ENCODE results near the gene FIS1.

Gene FIS1

GRCh38 chr7:101240226-101241014 is 4.5 kb downstream of the FIS1 start:
- H3K27ac ChIP-seq (ENCODE audit: low read depth, low read length), result no peak overlapping the region
- H2BK12ac ChIP-seq (ENCODE audit: low read length), result no peak overlapping the region
- no peak overlapping the region for H2BK5ac ChIP-seq (ENCODE audit: low read depth, low read length, poor library complexity)
- no peak overlapping the region for H3K4ac ChIP-seq (ENCODE audit: low read depth, low read length)
- no peak overlapping the region for H3K14ac ChIP-seq (ENCODE audit: low read length)
- H4K8ac ChIP-seq (ENCODE audit: low read depth, low read length), result no peak overlapping the region
- H3K4me1 ChIP-seq (ENCODE audit: control insufficient read depth in 1 of 2, insufficient read depth in 2 of 2, low read length in 2 of 2), result peaks cover 10 to 25% of the 10 kb centered on the region in 2 experiments
- no peak overlapping the region for H3K9ac ChIP-seq (ENCODE audit: low read length)
- WGBS (ENCODE audit: extremely low coverage, insufficient coverage, insufficient read length), result no CpG with 5 or more reads among the region's 32 CpGs
- no peak overlapping the region for H3K4me3 ChIP-seq (ENCODE audit: low read depth, low read length)
- H3K79me1 ChIP-seq (ENCODE audit: low read length), result peaks cover 10% of the 10 kb centered on the region
- no peak overlapping the region for H3K4me2 ChIP-seq (ENCODE audit: low read length)
- H3K18ac ChIP-seq (ENCODE audit: low read length), result peak overlapping the region; percentile 34
- no peaks in the 10 kb centered on the region for H3K27me3 ChIP-seq (ENCODE audit: insufficient read depth, low read length)
- no peaks in the 10 kb centered on the region for H3K9me3 ChIP-seq (ENCODE audit: insufficient read depth, low read depth, low read length)
- DNase-seq, result no peak
- H4K12ac ChIP-seq (ENCODE audit: low read depth, low read length), result no peak overlapping the region
- peaks cover 4% of the 10 kb centered on the region for H3K79me2 ChIP-seq (ENCODE audit: control insufficient read depth, insufficient read depth, low read length, poor library complexity)
- peak overlapping the region; percentile 17 for H2BK120ac ChIP-seq (ENCODE audit: insufficient read depth, low read length, poor library complexity)
- no peak overlapping the region for H2AFZ ChIP-seq (ENCODE audit: insufficient read depth, low read length, poor library complexity)
- H3K36me3 ChIP-seq (ENCODE audit: control insufficient read depth in 1 of 2, insufficient read depth in 2 of 2, low read length in 2 of 2), result peaks cover 34 to 40% of the 10 kb centered on the region in 2 experiments
- no peak overlapping the region for H4K91ac ChIP-seq (ENCODE audit: low read depth, low read length)
- H3K23ac ChIP-seq (ENCODE audit: low read length), result no peak overlapping the region
- H2AK5ac ChIP-seq (ENCODE audit: low read length), result no peak overlapping the region

DNA sequence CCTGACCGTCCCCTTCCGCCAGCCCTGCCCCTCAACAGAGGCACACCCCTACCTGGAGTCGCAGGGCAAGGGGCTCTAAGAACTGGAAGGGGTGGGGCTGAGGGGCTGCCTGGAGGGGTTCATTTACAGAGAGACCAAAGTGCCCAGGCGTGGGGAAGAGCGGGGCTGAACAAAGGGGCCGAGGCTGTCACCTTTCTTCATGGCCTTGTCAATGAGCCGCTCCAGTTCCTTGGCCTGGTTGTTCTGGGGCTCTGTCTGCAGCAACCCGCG is 5.0 kb downstream of the FIS1 start:
- no CpG with 5 or more reads among the region's 9 CpGs for WGBS (ENCODE audit: extremely low coverage, insufficient coverage, insufficient read length)
- Histone ChIP-seq H2AFZ (ENCODE audit: insufficient read depth, low read length, poor library complexity) (no peak overlapping the region), H3K9me3 (ENCODE audit: insufficient read depth, low read depth, low read length) (no peaks in the 10 kb centered on the region), H3K4me1 (ENCODE audit: control insufficient read depth in 1 of 2, insufficient read depth in 2 of 2, low read length in 2 of 2) (peaks cover 10 to 25% of the 10 kb centered on the region in 2 experiments), H4K91ac (ENCODE audit: low read depth, low read length) (peak overlapping the region; percentile 87), H2AK5ac (ENCODE audit: low read length) (peak overlapping the region; percentile 1), H3K79me2 (ENCODE audit: control insufficient read depth, insufficient read depth, low read length, poor library complexity) (peaks cover 4% of the 10 kb centered on the region), H2BK12ac (ENCODE audit: low read length) (no peak overlapping the region), H2BK5ac (ENCODE audit: low read depth, low read length, poor library complexity) (no peak overlapping the region), H3K4ac (ENCODE audit: low read depth, low read length) (no peak overlapping the region), H4K12ac (ENCODE audit: low read depth, low read length) (peak overlapping the region; percentile 1), H3K79me1 (ENCODE audit: low read length) (peaks cover 10% of the 10 kb centered on the region), H3K23ac (ENCODE audit: low read length) (no peak overlapping the region), H4K8ac (ENCODE audit: low read depth, low read length) (no peak overlapping the region), H3K9ac (ENCODE audit: low read length) (no peak overlapping the region), H2BK120ac (ENCODE audit: insufficient read depth, low read length, poor library complexity) (no peak overlapping the region), H3K14ac (ENCODE audit: low read length) (no peak overlapping the region), H3K4me3 (ENCODE audit: low read depth, low read length) (no peak overlapping the region), H3K27ac (ENCODE audit: low read depth, low read length) (peak overlapping the region; percentile 86), H3K18ac (ENCODE audit: low read length) (no peak overlapping the region), H3K36me3 (ENCODE audit: control insufficient read depth in 1 of 2, insufficient read depth in 2 of 2, low read length in 2 of 2) (peaks cover 34 to 44% of the 10 kb centered on the region in 2 experiments), H3K4me2 (ENCODE audit: low read length) (no peak overlapping the region), H3K27me3 (ENCODE audit: insufficient read depth, low read length) (no peaks in the 10 kb centered on the region)
- DNase-seq, result no peak

GRCh38 chr7:101239191-101239950 is 5.5 kb downstream of the FIS1 start:
- Histone ChIP-seq H3K14ac (ENCODE audit: low read length) (peak overlapping the region; percentile 56), H3K23ac (ENCODE audit: low read length) (no peak overlapping the region), H3K4ac (ENCODE audit: low read depth, low read length) (peak overlapping the region; percentile 22), H3K27ac (ENCODE audit: low read depth, low read length) (peak overlapping the region; percentile 86), H2AFZ (ENCODE audit: insufficient read depth, low read length, poor library complexity) (peak overlapping the region; percentile 19), H3K4me1 (ENCODE audit: control insufficient read depth in 1 of 2, insufficient read depth in 2 of 2, low read length in 2 of 2) (peaks cover 10 to 25% of the 10 kb centered on the region in 2 experiments), H2AK5ac (ENCODE audit: low read length) (peak overlapping the region; percentile 20), H4K8ac (ENCODE audit: low read depth, low read length) (peak overlapping the region; percentile 57), H2BK5ac (ENCODE audit: low read depth, low read length, poor library complexity) (peak overlapping the region; percentile 44), H3K4me2 (ENCODE audit: low read length) (peak overlapping the region; percentile 15), H3K4me3 (ENCODE audit: low read depth, low read length) (no peak overlapping the region), H3K27me3 (ENCODE audit: insufficient read depth, low read length) (no peaks in the 10 kb centered on the region), H3K9ac (ENCODE audit: low read length) (no peak overlapping the region), H3K79me2 (ENCODE audit: control insufficient read depth, insufficient read depth, low read length, poor library complexity) (peaks cover under 1% of the 10 kb centered on the region), H3K18ac (ENCODE audit: low read length) (peak overlapping the region; percentile 56), H4K91ac (ENCODE audit: low read depth, low read length) (peak overlapping the region; percentile 87), H3K79me1 (ENCODE audit: low read length) (peaks cover 6% of the 10 kb centered on the region), H2BK120ac (ENCODE audit: insufficient read depth, low read length, poor library complexity) (peak overlapping the region; percentile 8), H3K9me3 (ENCODE audit: insufficient read depth, low read depth, low read length) (no peaks in the 10 kb centered on the region), H3K36me3 (ENCODE audit: control insufficient read depth in 1 of 2, insufficient read depth in 2 of 2, low read length in 2 of 2) (peaks cover 34 to 46% of the 10 kb centered on the region in 2 experiments), H4K12ac (ENCODE audit: low read depth, low read length) (peak overlapping the region; percentile 1), H2BK12ac (ENCODE audit: low read length) (no peak overlapping the region)
- WGBS (ENCODE audit: extremely low coverage, insufficient coverage, insufficient read length), result no CpG with 5 or more reads among the region's 27 CpGs
- DNase-seq, result no peak

- Histone ChIP-seq H3K27ac (ENCODE audit: low read depth, low read length) (peak overlapping the region; percentile 86), H3K27me3 (ENCODE audit: insufficient read depth, low read length) (no peaks in the 10 kb centered on the region), H3K4me1 (ENCODE audit: control insufficient read depth in 1 of 2, insufficient read depth in 2 of 2, low read length in 2 of 2) (peaks cover 10 to 21% of the 10 kb centered on the region in 2 experiments), H4K91ac (ENCODE audit: low read depth, low read length) (no peak overlapping the region), H3K79me2 (ENCODE audit: control insufficient read depth, insufficient read depth, low read length, poor library complexity) (no peaks in the 10 kb centered on the region), H3K4me3 (ENCODE audit: low read depth, low read length) (no peak overlapping the region), H4K12ac (ENCODE audit: low read depth, low read length) (peak overlapping the region; percentile 13), H4K8ac (ENCODE audit: low read depth, low read length) (peak overlapping the region; percentile 10), H3K18ac (ENCODE audit: low read length) (peak overlapping the region; percentile 15), H3K4me2 (ENCODE audit: low read length) (no peak overlapping the region), H3K9me3 (ENCODE audit: insufficient read depth, low read depth, low read length) (no peaks in the 10 kb centered on the region), H2BK5ac (ENCODE audit: low read depth, low read length, poor library complexity) (no peak overlapping the region), H3K79me1 (ENCODE audit: low read length) (peaks cover 5% of the 10 kb centered on the region), H3K36me3 (ENCODE audit: control insufficient read depth in 1 of 2, insufficient read depth in 2 of 2, low read length in 2 of 2) (peaks cover 34 to 44% of the 10 kb centered on the region in 2 experiments), H2BK12ac (ENCODE audit: low read length) (peak overlapping the region; percentile 6), H2BK120ac (ENCODE audit: insufficient read depth, low read length, poor library complexity) (no peak overlapping the region), H2AK5ac (ENCODE audit: low read length) (no peak overlapping the region), H3K4ac (ENCODE audit: low read depth, low read length) (no peak overlapping the region), H2AFZ (ENCODE audit: insufficient read depth, low read length, poor library complexity) (no peak overlapping the region), H3K9ac (ENCODE audit: low read length) (no peak overlapping the region), H3K14ac (ENCODE audit: low read length) (peak overlapping the region; percentile 16), H3K23ac (ENCODE audit: low read length) (no peak overlapping the region)
- no peak for DNase-seq
- no CpG with 5 or more reads among the region's 28 CpGs for WGBS (ENCODE audit: extremely low coverage, insufficient coverage, insufficient read length)
Observed at GRCh38 chr7:101238226-101239182, 6.4 kb downstream of the FIS1 start.
